HepG2 (cell line): ENCODE results near the gene NUDT3. TPM values are rescaled to one million over a fixed set of nuclear protein-coding genes. Genes with fewer than 3 reads are reported as not detected.
A peak's percentile ranks its signal among the peaks of the same experiment; 100 is the strongest.

Source experiments
- DMTF1 ChIP-seq: sonication (generic); formaldehyde crosslinking; IDR thresholded peaks from 2 replicates; pipeline ENCODE4 v1.4.0; 2020; ENCODE audit warnings: mild to moderate bottlenecking, missing genetic modification reagents
- GLI4 ChIP-seq: sonication (generic); formaldehyde crosslinking; IDR thresholded peaks from 2 replicates; pipeline ENCODE4 v1.5.1; 2020; ENCODE audit warnings: missing genetic modification reagents, mild to moderate bottlenecking, moderate library complexity, borderline replicate concordance
- HOXD1 ChIP-seq: sonication (generic); formaldehyde crosslinking; IDR thresholded peaks from 2 replicates; pipeline ENCODE4 v1.5.0; 2020; ENCODE audit warnings: missing genetic modification reagents
- ISL2 ChIP-seq: sonication (generic); formaldehyde crosslinking; IDR thresholded peaks from 2 replicates; pipeline ENCODE4 v1.5.0; 2020; ENCODE audit warnings: missing genetic modification reagents
- KLF12 ChIP-seq: sonication (generic); formaldehyde crosslinking; IDR thresholded peaks from 2 replicates; pipeline ENCODE4 v1.4.0; 2020; ENCODE audit warnings: missing genetic modification reagents, borderline replicate concordance
- MEF2D ChIP-seq: sonication (generic); formaldehyde crosslinking; IDR thresholded peaks from 2 replicates; pipeline ENCODE4 v1.5.1; 2020; ENCODE audit warnings: mild to moderate bottlenecking, missing genetic modification reagents
- PCBP1 ChIP-seq: fragments of 200-400 bp; formaldehyde crosslinking; IDR thresholded peaks from 2 replicates; pipeline ENCODE4 v1.6.1; 2017; ENCODE audit warnings: mild to moderate bottlenecking, low read depth, low read length, borderline replicate concordance
- RBFOX2 ChIP-seq: fragments of 200-400 bp; formaldehyde crosslinking; IDR thresholded peaks from 2 replicates; pipeline ENCODE4 v1.6.1; 2017; ENCODE audit warnings: low read depth, mild to moderate bottlenecking, low read length
- SAP130 ChIP-seq: IDR thresholded peaks from 2 replicates; pipeline ENCODE4 v1.6.1; 2016; ENCODE audit warnings: low read depth
- SKIL ChIP-seq: sonication (generic); formaldehyde crosslinking; IDR thresholded peaks from 2 replicates; pipeline ENCODE4 v1.8.0; 2022; ENCODE audit warnings: missing genetic modification reagents, mild to moderate bottlenecking, moderate library complexity, borderline replicate concordance
- TERF1 ChIP-seq: sonication (generic); formaldehyde crosslinking; IDR thresholded peaks from 2 replicates; pipeline ENCODE4 v1.8.0; 2022; ENCODE audit warnings: mild to moderate bottlenecking, missing genetic modification reagents, moderate library complexity
- TMF1 ChIP-seq: sonication (generic); formaldehyde crosslinking; IDR thresholded peaks from 2 replicates; pipeline ENCODE4 v1.8.1; 2022; ENCODE audit warnings: low read depth, missing genetic modification reagents
- XRCC5 ChIP-seq: fragments of 200-400 bp; formaldehyde crosslinking; optimal IDR thresholded peaks from 2 replicates; pipeline ENCODE3; 2017; ENCODE audit warnings: mild to moderate bottlenecking, low read length
- ZHX1 ChIP-seq: sonication (generic); formaldehyde crosslinking; IDR thresholded peaks from 2 replicates; pipeline ENCODE4 v1.8.1; 2022; ENCODE audit warnings: low read depth, mild to moderate bottlenecking, missing genetic modification reagents
- ZNF205 ChIP-seq: IDR thresholded peaks from 2 replicates; pipeline ENCODE4 v1.6.1; 2018; ENCODE audit warnings: missing biosample characterization, missing genetic modification reagents
- ZNF331 ChIP-seq: sonication (generic); formaldehyde crosslinking; IDR thresholded peaks from 2 replicates; pipeline ENCODE4 v1.4.0; 2020; ENCODE audit warnings: missing genetic modification reagents
- ZNF543 ChIP-seq: sonication (generic); formaldehyde crosslinking; IDR thresholded peaks from 2 replicates; pipeline ENCODE4 v1.4.0; 2020; ENCODE audit warnings: mild to moderate bottlenecking, missing genetic modification reagents
- ZNF782 ChIP-seq: sonication (generic); formaldehyde crosslinking; IDR thresholded peaks from 2 replicates; pipeline ENCODE4 v1.4.0; 2020; ENCODE audit warnings: missing genetic modification reagents, mild to moderate bottlenecking, borderline replicate concordance
- ZNF841 ChIP-seq: sonication (generic); formaldehyde crosslinking; IDR thresholded peaks from 2 replicates; pipeline ENCODE4 v1.8.1; 2023; ENCODE audit warnings: missing genetic modification reagents, borderline replicate concordance
- polyA plus RNA-seq, 8 experiments: library from polyadenylated mRNA; depleted of rRNA in 3 of 8; stranded (reverse) in 7 of 8; unstranded in 1 of 8; fragments of >200 nt; fragmentation: Illumina TruSeq in 4 of 8; extraction: Trizol in 4 of 8; gene quantifications; 2 replicates each; pipeline versions ENCODE4 v1.2.1 to v1.2.3, GENCODE V29; 2011 to 2016; ENCODE audit warnings: low read depth in 4 of 8, missing spikeins in 1 of 8, mixed read lengths in 1 of 8; ENCODE audit not compliant: insufficient read depth in 1 of 8
- total RNA-seq, 5 experiments: library from RNA; depleted of rRNA; stranded (reverse); fragments of >200 nt; fragmentation: Illumina TruSeq; extraction: Trizol; gene quantifications; 2 replicates each; pipeline ENCODE4 v1.2.3, GENCODE V29; 2016; ENCODE audit warnings: low read depth in 1 of 5

The NUDT3 gene
- total and polyA plus RNA-seq, 2 of the 13 experiments (the other 11 are each of a cell fraction or from before 2014, with no cell fraction given), result 20.2 to 20.6 TPM

GRCh38 chr6:34391786-34392496 is 528 bp downstream of the NUDT3 start (continued):
- no peak; the same call in 1 of the 2 replicates for TF ChIP-seq RBFOX2
- no peak for TF ChIP-seq ZHX1 (CRISPR knock-in tag)
- TF ChIP-seq DMTF1 (CRISPR knock-in tag), result no peak
- no peak for TF ChIP-seq KLF12 (CRISPR knock-in tag)
- no peak; the same call in 1 of the 2 replicates for TF ChIP-seq SKIL (CRISPR knock-in tag)
- peak; percentile 76 for TF ChIP-seq SAP130 (CRISPR knock-in tag)
- TF ChIP-seq TMF1 (CRISPR knock-in tag), result no peak
- TF ChIP-seq GLI4 (CRISPR knock-in tag), result 0 out of 2 replicates have a peak, but pooled peaks have one; percentile 29
- no peak for TF ChIP-seq XRCC5
- peak; percentile 88; the same call in 1 of the 2 replicates for TF ChIP-seq ZNF782
- peak; percentile 90; the same call in 1 of the 2 replicates for TF ChIP-seq PCBP1
- 0 out of 2 replicates have a peak, but pooled peaks have one; percentile 6 for TF ChIP-seq TERF1 (CRISPR knock-in tag)
- TF ChIP-seq ZNF205 (CRISPR knock-in tag), result no peak
- peak; percentile 66; the same call in 1 of the 2 replicates for TF ChIP-seq ZNF543 (CRISPR knock-in tag)
- 0 out of 2 replicates have a peak, but pooled peaks have one; percentile 59 for TF ChIP-seq ZNF331 (CRISPR knock-in tag)
- TF ChIP-seq ZNF841 (CRISPR knock-in tag), result no peak
- peak; percentile 69 for TF ChIP-seq MEF2D (CRISPR knock-in tag)
- peak; percentile 69; the same call in 1 of the 2 replicates for TF ChIP-seq HOXD1
- no peak for TF ChIP-seq ISL2 (CRISPR knock-in tag)
